Right lobe of liver (tissue), 4 donors: ENCODE measurements around the gene LSM10.

ENCODE experiments used
- CTCF ChIP-seq, 4 donors: fragments of 200-600 bp in 3 of 4; fragments of 450-650 bp in 1 of 4; IDR thresholded peaks; one replicate each; pipeline versions ENCODE4 v1.5.1 to v1.8.0; 2016 to 2022; ENCODE audit warnings: antibody characterized with exemption in 4 of 4, mild to moderate bottlenecking in 2 of 4
- POLR2A ChIP-seq: fragments of 450-650 bp; IDR thresholded peaks from one replicate; pipeline ENCODE4 v1.6.1; 2017; ENCODE audit warnings: antibody characterized with exemption, mild to moderate bottlenecking
- donor health status: DM: no; HTN: no; CAD: no.
- donor health status: DM: no; HTN: no; CAD: no.
- donor health status: DM: no; HTN: yes; CAD: no.

GRCh38 chr1:36352910-36353878 lies 44.5 kb downstream of the LSM10 start:
- TF ChIP-seq CTCF (IDR thresholded peaks at IDR 0.05) (no peak), POLR2A (no peak)
